ENCODE results near the gene NKAP.
"Not testable (repeated sequence)": the region's sequence is repeated elsewhere in the genome, so short reads cannot be mapped to it uniquely, and the experiment has no call there.

Gene NKAP

GRCh38 chrX:119941336-119941735, 2.2 kb downstream of the NKAP start:
- DNase-seq (ENCODE audit: extremely low read depth in 1 of 2, low read depth in 1 of 2), result no peak

- no peak for DNase-seq (ENCODE audit: extremely low read depth in 1 of 2, low read depth in 1 of 2)
Observed at GRCh38 chrX:119935215-119935874, 8.2 kb downstream of the NKAP start.

GRCh38 chrX:119922391-119922790, 21.2 kb downstream of the NKAP start:
- not testable (repeated sequence) for DNase-seq (ENCODE audit: extremely low read depth in 1 of 2, low read depth in 1 of 2)

GRCh38 chrX:119919835-119920585, 23.5 kb downstream of the NKAP start:
- no peak for DNase-seq (ENCODE audit: extremely low read depth in 1 of 2, low read depth in 1 of 2)

GRCh38 chrX:119917877-119918276, 25.7 kb downstream of the NKAP start:
- DNase-seq (ENCODE audit: extremely low read depth in 1 of 2, low read depth in 1 of 2), result no peak

GRCh38 chrX:119916310-119916709, 27.2 kb downstream of the NKAP start:
- DNase-seq (ENCODE audit: extremely low read depth in 1 of 2, low read depth in 1 of 2), result no peak

GRCh38 chrX:119900976-119901375, 42.6 kb downstream of the NKAP start:
- no peak for DNase-seq (ENCODE audit: extremely low read depth in 1 of 2, low read depth in 1 of 2)

- DNase-seq (ENCODE audit: extremely low read depth in 1 of 2, low read depth in 1 of 2), result no peak
Observed at GRCh38 chrX:119899125-119899524, 44.4 kb downstream of the NKAP start.

GRCh38 chrX:119895843-119896326, 47.7 kb downstream of the NKAP start, which contains the start of gene AKAP14:
TSS of gene AKAP14 (plus strand) at chrX:119895893. CDS start at chrX:119903224, 7,331 bp downstream.
- no peak for DNase-seq (ENCODE audit: extremely low read depth in 1 of 2, low read depth in 1 of 2)

GRCh38 chrX:119891961-119892692, 51.4 kb downstream of the NKAP start:
- DNase-seq (ENCODE audit: extremely low read depth in 1 of 2, low read depth in 1 of 2), result not testable (repeated sequence)

- DNase-seq (ENCODE audit: extremely low read depth in 1 of 2, low read depth in 1 of 2), result not testable (repeated sequence)
Observed at GRCh38 chrX:119890626-119891025, 52.9 kb downstream of the NKAP start.

- DNase-seq (ENCODE audit: extremely low read depth in 1 of 2, low read depth in 1 of 2), result peak; percentile 7 to 27
Observed at GRCh38 chrX:119887721-119888425, 55.7 kb downstream of the NKAP start.

GRCh38 chrX:119885554-119886428, 57.8 kb downstream of the NKAP start:
- no peak for DNase-seq (ENCODE audit: extremely low read depth in 1 of 2, low read depth in 1 of 2)

- no peak for DNase-seq (ENCODE audit: extremely low read depth in 1 of 2, low read depth in 1 of 2)
Observed at GRCh38 chrX:119880552-119881437, 62.8 kb downstream of the NKAP start.

- DNase-seq (ENCODE audit: extremely low read depth in 1 of 2, low read depth in 1 of 2), result no peak
Observed at GRCh38 chrX:119880076-119880475, 63.5 kb downstream of the NKAP start.

GRCh38 chrX:119878740-119879139, 64.8 kb downstream of the NKAP start:
- no peak for DNase-seq (ENCODE audit: extremely low read depth in 1 of 2, low read depth in 1 of 2)

GRCh38 chrX:119871599-119872395, 71.8 kb downstream of the NKAP start, which contains the start of the genes NDUFA1 and RNF113A:
TSS of gene NDUFA1 (plus strand) at chrX:119871832. CDS start at chrX:119871912, 80 bp downstream.
TSS of gene RNF113A (minus strand) at chrX:119871733. CDS start at chrX:119871613, 120 bp downstream.
- peak; percentile 43 to 64 for DNase-seq (ENCODE audit: extremely low read depth in 1 of 2, low read depth in 1 of 2)

- DNase-seq (ENCODE audit: extremely low read depth in 1 of 2, low read depth in 1 of 2), result no peak
Observed at GRCh38 chrX:119871245-119871598, 72.3 kb downstream of the NKAP start.

All from activated CD8-positive, alpha-beta memory T cell treated with anti-CD3 and anti-CD28 coated beads for 1 hour (primary cell).